IMR-90 (cell line): ENCODE measurements around the gene GJD2. TPM values are rescaled to one million over a fixed set of nuclear protein-coding genes. Genes with fewer than 3 reads are reported as not detected.

Source experiments
- ATAC-seq: fragments of 200-7000 bp; cut with Tn5 transposase; 2 replicates; pipeline ENCODE4 v1.9.1; 2020; ENCODE audit warnings: low read depth, mild to moderate bottlenecking, moderate library complexity
- BruUV-seq: library from RNA; stranded (reverse); fragments of 400-500 nt; replicated peaks from 2 replicates; lab custom pipeline; 2021; lab: Mats Ljungman, UMichigan
- CTCF ChIA-PET: fragments of 300-600 bp; formaldehyde crosslinking; extraction: SDS; loops from one replicate; lab custom pipeline; 2021; ENCODE audit warnings: antibody characterized with exemption; lab: Yijun Ruan, JAX
- POLR2A ChIA-PET: fragments of 300-600 bp; sonication (Branson Sonifier 250); formaldehyde crosslinking; loops from one replicate; lab custom pipeline; 2022; ENCODE audit warnings: antibody characterized with exemption; ENCODE audit not compliant: unreplicated experiment; lab: Charles Lee
- DNase-seq: peaks from one replicate; pipeline ENCODE4 v3.0.0; 2013
- H2AFZ ChIP-seq: replicated peaks from 2 replicates; pipeline ENCODE3; 2013; ENCODE audit warnings: low read length, mild to moderate bottlenecking; ENCODE audit not compliant: poor library complexity
- H2AK5ac ChIP-seq: 2 replicates; pipeline ENCODE4 v1.6.1; 2013; ENCODE audit warnings: low read depth, low read length, inconsistent platforms
- H2AK9ac ChIP-seq: replicated peaks from 2 replicates; pipeline ENCODE3; 2013; ENCODE audit warnings: mild to moderate bottlenecking, low read depth, low read length, moderate library complexity; ENCODE audit not compliant: poor library complexity
- H2BK120ac ChIP-seq: 2 replicates; pipeline ENCODE4 v1.6.1; 2013; ENCODE audit warnings: low read depth, low read length, inconsistent platforms
- H2BK15ac ChIP-seq: 3 replicates; pipeline ENCODE4 v1.6.1; 2013; ENCODE audit warnings: low read depth, low read length, inconsistent platforms
- H2BK20ac ChIP-seq: 2 replicates; pipeline ENCODE4 v1.6.1; 2013; ENCODE audit warnings: low read depth, mild to moderate bottlenecking, inconsistent platforms, low read length, moderate library complexity
- H2BK5ac ChIP-seq: 2 replicates; pipeline ENCODE4 v1.6.1; 2013; ENCODE audit warnings: mild to moderate bottlenecking, low read depth, low read length, inconsistent platforms; ENCODE audit not compliant: poor library complexity, severe bottlenecking
- H3K14ac ChIP-seq: replicated peaks from 2 replicates; pipeline ENCODE4 v1.6.1; 2013; ENCODE audit warnings: low read depth, low read length, inconsistent platforms
- H3K18ac ChIP-seq: 2 replicates; pipeline ENCODE4 v1.6.1; 2013; ENCODE audit warnings: low read depth, low read length, control low read depth
- H3K23ac ChIP-seq: 2 replicates; pipeline ENCODE4 v1.6.1; 2013; ENCODE audit warnings: low read depth, low read length, inconsistent platforms
- H3K27ac ChIP-seq: 2 replicates; pipeline ENCODE4 v1.5.1; 2013; ENCODE audit warnings: mild to moderate bottlenecking, control low read depth, low read length; ENCODE audit not compliant: insufficient read depth
- H3K27me3 ChIP-seq: 2 replicates; pipeline ENCODE4 v1.6.1; 2013; ENCODE audit warnings: low read length; ENCODE audit not compliant: control insufficient read depth, insufficient read depth
- H3K36me3 ChIP-seq: 2 replicates; pipeline ENCODE4 v1.6.1; 2013; ENCODE audit warnings: low read length, mixed read lengths; ENCODE audit not compliant: control insufficient read depth, insufficient read depth
- H3K4ac ChIP-seq: 2 replicates; pipeline ENCODE4 v1.6.1; 2013; ENCODE audit warnings: low read depth, low read length, inconsistent platforms
- H3K4me1 ChIP-seq: 2 replicates; pipeline ENCODE4 v1.6.1; 2013; ENCODE audit warnings: low read length, mixed read lengths; ENCODE audit not compliant: control insufficient read depth, insufficient read depth
- H3K4me2 ChIP-seq: 2 replicates; pipeline ENCODE4 v1.6.1; 2013; ENCODE audit warnings: low read depth, mild to moderate bottlenecking, control low read depth, low read length, moderate library complexity
- H3K4me3 ChIP-seq: 2 replicates; pipeline ENCODE4 v1.5.1; 2013; ENCODE audit warnings: low read depth, mild to moderate bottlenecking, control low read depth, low read length, moderate library complexity; ENCODE audit not compliant: insufficient read depth
- H3K56ac ChIP-seq: 2 replicates; pipeline ENCODE4 v1.6.1; 2013; ENCODE audit warnings: low read length, inconsistent platforms; ENCODE audit not compliant: insufficient read depth; ENCODE audit errors: extremely low read depth
- H3K79me1 ChIP-seq, 2 experiments: 2 replicates each; pipeline ENCODE4 v1.6.1; 2013; ENCODE audit warnings: low read length in 2 of 2, inconsistent platforms in 1 of 2, low read depth in 1 of 2
- H3K9ac ChIP-seq: 2 replicates; pipeline ENCODE4 v1.6.1; 2013; ENCODE audit warnings: low read depth, low read length, control low read depth
- H3K9me1 ChIP-seq: 2 replicates; pipeline ENCODE4 v1.6.1; 2013; ENCODE audit warnings: low read length, inconsistent platforms; ENCODE audit not compliant: insufficient read depth
- H3K9me3 ChIP-seq: 2 replicates; pipeline ENCODE4 v1.6.1; 2013; ENCODE audit warnings: low read length; ENCODE audit not compliant: control insufficient read depth, insufficient read depth
- H4K20me1 ChIP-seq: 2 replicates; pipeline ENCODE4 v1.6.1; 2013; ENCODE audit warnings: low read length, inconsistent platforms; ENCODE audit not compliant: insufficient read depth
- H4K5ac ChIP-seq: 2 replicates; pipeline ENCODE4 v1.6.1; 2013; ENCODE audit warnings: mild to moderate bottlenecking, low read depth, low read length, control low read depth
- H4K8ac ChIP-seq, 2 experiments: 2 replicates each; pipeline ENCODE4 v1.6.1; 2013; ENCODE audit warnings: low read depth in 2 of 2, low read length in 2 of 2, control low read depth in 1 of 2, inconsistent platforms in 1 of 2
- H4K91ac ChIP-seq: 2 replicates; pipeline ENCODE4 v1.6.1; 2013; ENCODE audit warnings: low read depth, low read length, inconsistent platforms; ENCODE audit not compliant: insufficient read depth
- CEBPB ChIP-seq: IDR thresholded peaks from 2 replicates; pipeline ENCODE4 v1.6.1; 2012; ENCODE audit warnings: low read depth, low read length, improper control_type of control experiment
- FOS ChIP-seq: fragments of 150-350 bp; IDR thresholded peaks from 2 replicates; pipeline ENCODE4 v1.6.1; 2016; ENCODE audit warnings: low read depth, low read length
- MAFK ChIP-seq: IDR thresholded peaks from 2 replicates; pipeline ENCODE4 v1.6.1; 2012; ENCODE audit warnings: low read depth, low read length, improper control_type of control experiment
- MXI1 ChIP-seq: IDR thresholded peaks from 2 replicates; pipeline ENCODE4 v1.6.1; 2012; ENCODE audit warnings: low read depth, mild to moderate bottlenecking, low read length, moderate library complexity, borderline replicate concordance
- NFE2L2 ChIP-seq: fragments of 150-350 bp; IDR thresholded peaks from 2 replicates; pipeline ENCODE4 v1.6.1; 2016; ENCODE audit warnings: low read depth, mild to moderate bottlenecking, low read length
- RAD21 ChIP-seq: IDR thresholded peaks from 2 replicates; pipeline ENCODE4 v1.6.1; 2012; ENCODE audit warnings: low read length, improper control_type of control experiment
- WGBS, 2 experiments: methylation state at CpG; one replicate each; pipeline versions ENCODE4 v1.1.5 to v1.1.7; 2013; ENCODE audit warnings: missing lambda C conversion rate in 2 of 2; ENCODE audit not compliant: insufficient read length in 1 of 2; ENCODE audit errors: extremely low coverage in 2 of 2; 5-methylcytosine and 5-hydroxymethylcytosine counted together
- dilution Hi-C: fragments of 300-500 bp; cut with HindIII; formaldehyde crosslinking; loops from one replicate; pipeline ENCODE4 v1.14.3; 2018; ENCODE audit warnings: low sequenced_read_pairs; ENCODE audit not compliant: unreplicated experiment
- in situ Hi-C: fragments of 300-500 bp; cut with MboI; formaldehyde crosslinking; loops from 3 replicates; pipeline ENCODE4 v1.14.3; 2019; ENCODE audit warnings: low sequenced_read_pairs, inconsistent platforms, mixed read lengths
- intact Hi-C: fragments of 100-400 bp; cut with micrococcal nuclease; formaldehyde crosslinking; loops from 2 replicates; pipeline ENCODE4 v1.10.0; 2022
- polyA plus RNA-seq, 3 experiments: library from polyadenylated mRNA; depleted of rRNA; stranded (reverse); fragments of >200 nt; gene quantifications; 2 replicates each; pipeline ENCODE4 v1.2.3, GENCODE V29; 2012; ENCODE audit warnings: low replicate concordance in 1 of 3
- total RNA-seq: library from RNA; depleted of rRNA; stranded (reverse); fragments of >200 nt; gene quantifications from 2 replicates; pipeline ENCODE4 v1.2.3, GENCODE V29; 2012
- TF ChIP-seq, protein P1 (sequence below): fragments of 150-350 bp; IDR thresholded peaks from 2 replicates; pipeline ENCODE4 v1.6.1; 2017; ENCODE audit warnings: mild to moderate bottlenecking, antibody characterized with exemption, low read length, low read depth
- TF ChIP-seq, protein P2 (sequence below): fragments of 150-350 bp; IDR thresholded peaks from 2 replicates; pipeline ENCODE4 v1.6.1; 2016; ENCODE audit warnings: low read depth, mild to moderate bottlenecking, low read length, moderate library complexity, borderline replicate concordance
- TF ChIP-seq, protein P3 (sequence below): conservative IDR thresholded peaks from 2 replicates; pipeline ENCODE4 v1.5.1; 2012; ENCODE audit warnings: mild to moderate bottlenecking, low read depth, low read length, improper control_type of control experiment

The GJD2 gene
- total and polyA plus RNA-seq, 2 of the 4 experiments (the other 2 are of a cell fraction) = not detected

DNA sequence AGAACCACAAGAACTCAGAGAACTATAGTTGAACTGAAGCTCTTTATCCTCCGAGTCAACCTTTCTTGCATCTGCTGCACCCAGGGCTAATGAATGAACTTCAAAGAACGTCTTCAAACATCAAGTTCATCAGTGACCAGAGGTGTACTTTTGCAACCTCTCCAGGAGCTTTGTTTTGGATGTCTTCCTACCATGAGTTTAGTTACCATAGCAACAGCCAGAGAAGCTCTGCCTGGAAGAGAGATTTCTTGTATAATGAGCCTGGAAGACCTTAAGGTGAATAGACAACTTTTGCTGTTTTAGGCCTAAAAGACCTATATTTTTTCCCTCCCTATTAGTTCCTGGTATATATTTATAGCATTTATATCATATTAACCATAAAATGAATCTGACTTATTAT lies 31.4 kb upstream of the GJD2 start:
- H2BK120ac ChIP-seq = no peak overlapping the region
- dilution Hi-C loops (no loop called here), intact Hi-C loops (no loop called here), in situ Hi-C loops (no loop called here)
- no peaks in the 10 kb centered on the region for H3K9me1 ChIP-seq
- H3K27ac ChIP-seq = no peak overlapping the region
- H2AK5ac ChIP-seq = no peak overlapping the region
- no peak overlapping the region for H3K9ac ChIP-seq
- H4K5ac ChIP-seq = no peak overlapping the region
- H3K4me1 ChIP-seq = no peaks in the 10 kb centered on the region
- WGBS, 2 experiments = no CpG with 5 or more reads among the region's 2 CpGs
- no peaks in the 10 kb centered on the region for H3K36me3 ChIP-seq
- no peak overlapping the region for H2BK15ac ChIP-seq
- peaks cover 19% of the 10 kb centered on the region for H3K27me3 ChIP-seq
- ChIA-PET POLR2A (no interaction called here), CTCF (no interaction called here)
- H3K18ac ChIP-seq = no peak overlapping the region
- no peak overlapping the region for H3K4me2 ChIP-seq
- no peaks in the 10 kb centered on the region for H3K9me3 ChIP-seq
- DNase-seq (no peak), ATAC-seq (no peak)
- H2BK5ac ChIP-seq = no peak overlapping the region
- H3K4me3 ChIP-seq = no peak overlapping the region
- H2AK9ac ChIP-seq = no peak overlapping the region
- H3K4ac ChIP-seq = no peak overlapping the region
- no peak overlapping the region for H2AFZ ChIP-seq
- H3K14ac ChIP-seq = no peak overlapping the region
- no peak for TF ChIP-seq CEBPB
- TF ChIP-seq, protein P1, sequence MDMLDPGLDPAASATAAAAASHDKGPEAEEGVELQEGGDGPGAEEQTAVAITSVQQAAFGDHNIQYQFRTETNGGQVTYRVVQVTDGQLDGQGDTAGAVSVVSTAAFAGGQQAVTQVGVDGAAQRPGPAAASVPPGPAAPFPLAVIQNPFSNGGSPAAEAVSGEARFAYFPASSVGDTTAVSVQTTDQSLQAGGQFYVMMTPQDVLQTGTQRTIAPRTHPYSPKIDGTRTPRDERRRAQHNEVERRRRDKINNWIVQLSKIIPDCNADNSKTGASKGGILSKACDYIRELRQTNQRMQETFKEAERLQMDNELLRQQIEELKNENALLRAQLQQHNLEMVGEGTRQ = no peak
- TF ChIP-seq, protein P2, sequence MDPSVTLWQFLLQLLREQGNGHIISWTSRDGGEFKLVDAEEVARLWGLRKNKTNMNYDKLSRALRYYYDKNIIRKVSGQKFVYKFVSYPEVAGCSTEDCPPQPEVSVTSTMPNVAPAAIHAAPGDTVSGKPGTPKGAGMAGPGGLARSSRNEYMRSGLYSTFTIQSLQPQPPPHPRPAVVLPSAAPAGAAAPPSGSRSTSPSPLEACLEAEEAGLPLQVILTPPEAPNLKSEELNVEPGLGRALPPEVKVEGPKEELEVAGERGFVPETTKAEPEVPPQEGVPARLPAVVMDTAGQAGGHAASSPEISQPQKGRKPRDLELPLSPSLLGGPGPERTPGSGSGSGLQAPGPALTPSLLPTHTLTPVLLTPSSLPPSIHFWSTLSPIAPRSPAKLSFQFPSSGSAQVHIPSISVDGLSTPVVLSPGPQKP = no peak
- TF ChIP-seq, protein P3, sequence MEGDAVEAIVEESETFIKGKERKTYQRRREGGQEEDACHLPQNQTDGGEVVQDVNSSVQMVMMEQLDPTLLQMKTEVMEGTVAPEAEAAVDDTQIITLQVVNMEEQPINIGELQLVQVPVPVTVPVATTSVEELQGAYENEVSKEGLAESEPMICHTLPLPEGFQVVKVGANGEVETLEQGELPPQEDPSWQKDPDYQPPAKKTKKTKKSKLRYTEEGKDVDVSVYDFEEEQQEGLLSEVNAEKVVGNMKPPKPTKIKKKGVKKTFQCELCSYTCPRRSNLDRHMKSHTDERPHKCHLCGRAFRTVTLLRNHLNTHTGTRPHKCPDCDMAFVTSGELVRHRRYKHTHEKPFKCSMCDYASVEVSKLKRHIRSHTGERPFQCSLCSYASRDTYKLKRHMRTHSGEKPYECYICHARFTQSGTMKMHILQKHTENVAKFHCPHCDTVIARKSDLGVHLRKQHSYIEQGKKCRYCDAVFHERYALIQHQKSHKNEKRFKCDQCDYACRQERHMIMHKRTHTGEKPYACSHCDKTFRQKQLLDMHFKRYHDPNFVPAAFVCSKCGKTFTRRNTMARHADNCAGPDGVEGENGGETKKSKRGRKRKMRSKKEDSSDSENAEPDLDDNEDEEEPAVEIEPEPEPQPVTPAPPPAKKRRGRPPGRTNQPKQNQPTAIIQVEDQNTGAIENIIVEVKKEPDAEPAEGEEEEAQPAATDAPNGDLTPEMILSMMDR = no peak
- TF ChIP-seq NFE2L2 = no peak
- TF ChIP-seq MAFK = no peak
- no peak for TF ChIP-seq MXI1
- no peak for TF ChIP-seq FOS
- TF ChIP-seq RAD21 = no peak
- no peak overlapping the region for H4K91ac ChIP-seq
- H3K23ac ChIP-seq = no peak overlapping the region
- H4K20me1 ChIP-seq = no peaks in the 10 kb centered on the region
- H3K56ac ChIP-seq = no peak overlapping the region
- BruUV-seq = no TSS peak
- H3K79me1 ChIP-seq = no peaks in the 10 kb centered on the region
- no peak overlapping the region for H4K8ac ChIP-seq
- no peak overlapping the region for H2BK20ac ChIP-seq
